GM23338 (cell line): Measurements from ENCODE around the gene PIAS1. TPM values are rescaled to one million over a fixed set of nuclear protein-coding genes. Genes with fewer than 3 reads are reported as not detected.

Experiments
- ATAC-seq: fragments of 200-7000 bp; cut with Tn5 transposase; 3 replicates; pipeline ENCODE4 v1.9.1; 2020
- DNase-seq: peaks from one replicate; pipeline ENCODE4 v3.0.0-alpha.2; 2015; ENCODE audit warnings: low spot score
- H2AFZ ChIP-seq: fragments of 200-600 bp; sonication (generic); 2 replicates; pipeline ENCODE4 v1.8.0; 2016; ENCODE audit warnings: antibody characterized with exemption, mild to moderate bottlenecking, moderate library complexity
- H3F3A ChIP-seq: fragments of 200-600 bp; sonication (generic); replicated peaks from 2 replicates; pipeline ENCODE4 v1.8.0; 2017; ENCODE audit warnings: antibody characterized with exemption, mixed run types, low read depth
- H3K27ac ChIP-seq: fragments of 200-600 bp; sonication (generic); 2 replicates; pipeline ENCODE4 v1.6.1; 2016; ENCODE audit warnings: low read depth
- H3K27me3 ChIP-seq: fragments of 200-600 bp; sonication (generic); 2 replicates; pipeline ENCODE4 v1.8.0; 2016; ENCODE audit warnings: mild to moderate bottlenecking, mixed run types, moderate library complexity; ENCODE audit not compliant: insufficient read depth
- H3K36me3 ChIP-seq: fragments of 200-600 bp; sonication (generic); 2 replicates; pipeline ENCODE4 v1.8.0; 2016; ENCODE audit warnings: mild to moderate bottlenecking; ENCODE audit not compliant: insufficient read depth
- H3K4me1 ChIP-seq: fragments of 200-600 bp; sonication (generic); 2 replicates; pipeline ENCODE4 v1.8.0; 2016; ENCODE audit warnings: mild to moderate bottlenecking, moderate library complexity; ENCODE audit not compliant: insufficient read depth
- H3K4me2 ChIP-seq: fragments of 200-600 bp; sonication (generic); 2 replicates; pipeline ENCODE4 v1.7.1; 2017; ENCODE audit warnings: mixed run types
- H3K4me3 ChIP-seq: fragments of 200-600 bp; sonication (generic); 2 replicates; pipeline ENCODE4 v1.6.1; 2016; ENCODE audit warnings: mixed run types
- H3K79me2 ChIP-seq: fragments of 200-600 bp; sonication (generic); replicated peaks from 2 replicates; pipeline ENCODE4 v1.8.0; 2017; ENCODE audit warnings: mild to moderate bottlenecking; ENCODE audit not compliant: insufficient read depth
- H3K9me2 ChIP-seq: fragments of 200-600 bp; sonication (generic); 2 replicates; pipeline ENCODE4 v1.8.0; 2017; ENCODE audit not compliant: insufficient read depth
- H4K20me1 ChIP-seq: fragments of 200-600 bp; sonication (generic); replicated peaks from 2 replicates; pipeline ENCODE4 v1.8.0; 2017; ENCODE audit warnings: mild to moderate bottlenecking; ENCODE audit not compliant: insufficient read depth
- H3K27ac Mint-ChIP-seq: 2 replicates; pipeline ENCODE4 v1.8.0; 2020; ENCODE audit warnings: inconsistent platforms, mild to moderate bottlenecking, moderate library complexity, mixed read lengths
- H3K27me3 Mint-ChIP-seq: 3 replicates; pipeline ENCODE4 v1.8.0; 2022; ENCODE audit warnings: low read depth, mild to moderate bottlenecking, moderate library complexity, mixed read lengths, inconsistent platforms; ENCODE audit not compliant: insufficient read depth, poor library complexity
- H3K36me3 Mint-ChIP-seq: 3 replicates; pipeline ENCODE4 v1.8.0; 2021; ENCODE audit warnings: low read depth, mild to moderate bottlenecking, inconsistent platforms, moderate library complexity, mixed read lengths
- H3K4me1 Mint-ChIP-seq: 3 replicates; pipeline ENCODE4 v1.8.0; 2020; ENCODE audit warnings: mild to moderate bottlenecking, inconsistent platforms, mixed read lengths
- H3K4me3 Mint-ChIP-seq: 3 replicates; pipeline ENCODE4 v1.8.0; 2021; ENCODE audit warnings: moderate library complexity, mild to moderate bottlenecking, inconsistent platforms, mixed read lengths
- H3K9me3 Mint-ChIP-seq: 3 replicates; pipeline ENCODE4 v1.8.0; 2020; ENCODE audit warnings: moderate library complexity, mild to moderate bottlenecking, inconsistent platforms, mixed read lengths
- CREB1 ChIP-seq: fragments of 250-450 bp; sonication (Bioruptor Pico); IDR thresholded peaks from 2 replicates; pipeline ENCODE4 v1.5.0; 2020; ENCODE audit warnings: low read depth, mild to moderate bottlenecking, moderate library complexity
- CTCF ChIP-seq, 2 experiments: fragments of 200-600 bp in 1 of 2; sonication (generic) in 1 of 2; conservative IDR thresholded peaks; 2 replicates each; pipeline versions ENCODE4 v1.5.1 to v1.6.1; 2016 to 2017; ENCODE audit warnings: antibody characterized with exemption in 2 of 2, low read depth in 2 of 2, mild to moderate bottlenecking in 2 of 2, moderate library complexity in 1 of 2
- EZH2 ChIP-seq: fragments of 200-600 bp; sonication (generic); IDR thresholded peaks from one replicate; pipeline ENCODE4 v1.8.0; 2017; ENCODE audit warnings: antibody characterized with exemption, mild to moderate bottlenecking, low read depth; ENCODE audit not compliant: unreplicated experiment
- EZH2phosphoT487 ChIP-seq: fragments of 200-600 bp; sonication (generic); IDR thresholded peaks from one replicate; pipeline ENCODE4 v1.8.1; 2018; ENCODE audit warnings: antibody characterized with exemption; ENCODE audit not compliant: unreplicated experiment
- JUNB ChIP-seq: IDR thresholded peaks from one replicate; pipeline ENCODE4 v1.6.1; 2016; ENCODE audit warnings: antibody characterized with exemption; ENCODE audit not compliant: unreplicated experiment
- NANOG ChIP-seq: IDR thresholded peaks from 2 replicates; pipeline ENCODE4 v1.6.1; 2016; ENCODE audit warnings: antibody characterized with exemption, borderline replicate concordance
- POLR2AphosphoS5 ChIP-seq: IDR thresholded peaks from 2 replicates; pipeline ENCODE4 v1.6.1; 2016; ENCODE audit warnings: antibody characterized with exemption, low read depth
- STAT1 ChIP-seq: IDR thresholded peaks from one replicate; pipeline ENCODE4 v1.6.1; 2016; ENCODE audit warnings: antibody characterized with exemption; ENCODE audit not compliant: unreplicated experiment
- ZNF331 ChIP-seq: fragments of 250-450 bp; sonication (Bioruptor Pico); IDR thresholded peaks from 2 replicates; pipeline ENCODE4 v1.5.0; 2020; ENCODE audit warnings: low read depth, mild to moderate bottlenecking, moderate library complexity
- polyA plus RNA-seq: library from polyadenylated mRNA; unstranded; fragments of >200 nt; fragmentation: Nextera tagmentation; extraction: Ambion mirVana; gene quantifications from 2 replicates; pipeline ENCODE4 v1.2.1, GENCODE V29; 2016
- total RNA-seq: library from RNA; depleted of rRNA; stranded (reverse); fragments of >200 nt; shearing (Covaris generic); gene quantifications from 2 replicates; pipeline ENCODE4 v1.2.3, GENCODE V29; 2014

The PIAS1 gene
- total and polyA plus RNA-seq, 2 experiments from 2014 or later, result 30.7 to 32.1 TPM

GRCh38 chr15:68183616-68184315 is 129.7 kb downstream of the PIAS1 start:
- no peaks in the 10 kb centered on the region for H3K4me1 ChIP-seq
- TF ChIP-seq EZH2 (no peak), EZH2phosphoT487 (no peak), POLR2AphosphoS5 (no peak), ZNF331 (no peak), NANOG (no peak), CTCF (conservative IDR thresholded peaks at IDR 0.05; ENCODE audit: low read depth in 2 of 2) (no peak)
- no peaks in the 10 kb centered on the region for H3K4me1 Mint-ChIP-seq
- H3K27me3 Mint-ChIP-seq, result no peaks in the 10 kb centered on the region
- H3K36me3 Mint-ChIP-seq, result peaks cover 39% of the 10 kb centered on the region
- peaks cover 4% of the 10 kb centered on the region; the same call in 1 of the 2 replicates for H3K9me2 ChIP-seq
- no peaks in the 10 kb centered on the region; the same call in 1 of the 2 replicates for H4K20me1 ChIP-seq
- H3K4me3 ChIP-seq, result no peak overlapping the region
- H3K4me2 ChIP-seq, result no peak overlapping the region
- no peak for ATAC-seq
- no peak overlapping the region for H2AFZ ChIP-seq
- DNase-seq, result no peak
- peaks cover 11% of the 10 kb centered on the region for H3K36me3 ChIP-seq
- H3K27ac ChIP-seq, result no peak overlapping the region
- no peaks in the 10 kb centered on the region for H3K9me3 Mint-ChIP-seq
- no peaks in the 10 kb centered on the region for H3K79me2 ChIP-seq
- no peaks in the 10 kb centered on the region for H3K27me3 ChIP-seq
- no peaks in the 10 kb centered on the region for H3F3A ChIP-seq
- H3K4me3 Mint-ChIP-seq, result no peak overlapping the region
- H3K27ac Mint-ChIP-seq, result no peak overlapping the region

GRCh38 chr15:68184616-68185480 is 130.7 kb downstream of the PIAS1 start:
- ATAC-seq, result no peak
- peaks cover 11% of the 10 kb centered on the region for H3K36me3 ChIP-seq

More at GRCh38 chr15:68184616-68185480, 130.7 kb downstream of the PIAS1 start:
- Histone ChIP-seq H3K27ac (no peak overlapping the region), H3K79me2 (no peaks in the 10 kb centered on the region), H3K4me3 (no peak overlapping the region), H3K4me2 (no peak overlapping the region), H3F3A (no peaks in the 10 kb centered on the region), H3K4me1 (no peaks in the 10 kb centered on the region), H4K20me1 (no peaks in the 10 kb centered on the region; the same call in 1 of the 2 replicates), H3K27me3 (no peaks in the 10 kb centered on the region), H2AFZ (no peak overlapping the region), H3K9me2 (peaks cover 4% of the 10 kb centered on the region; the same call in 1 of the 2 replicates)
- no peak for TF ChIP-seq EZH2phosphoT487
- TF ChIP-seq POLR2AphosphoS5, result no peak
- no peak for TF ChIP-seq STAT1
- no peak for TF ChIP-seq JUNB
- TF ChIP-seq CREB1 (CRISPR knock-in tag), result no peak
- no peak for DNase-seq
- H3K27ac Mint-ChIP-seq, result no peak overlapping the region
- H3K9me3 Mint-ChIP-seq, result no peaks in the 10 kb centered on the region
- peaks cover 38% of the 10 kb centered on the region for H3K36me3 Mint-ChIP-seq
- H3K4me1 Mint-ChIP-seq, result no peaks in the 10 kb centered on the region
- no peak overlapping the region for H3K4me3 Mint-ChIP-seq
- H3K27me3 Mint-ChIP-seq, result no peaks in the 10 kb centered on the region
